Measurements from ENCODE around the gene ADCY1.

ADCY1 gene

DNA sequence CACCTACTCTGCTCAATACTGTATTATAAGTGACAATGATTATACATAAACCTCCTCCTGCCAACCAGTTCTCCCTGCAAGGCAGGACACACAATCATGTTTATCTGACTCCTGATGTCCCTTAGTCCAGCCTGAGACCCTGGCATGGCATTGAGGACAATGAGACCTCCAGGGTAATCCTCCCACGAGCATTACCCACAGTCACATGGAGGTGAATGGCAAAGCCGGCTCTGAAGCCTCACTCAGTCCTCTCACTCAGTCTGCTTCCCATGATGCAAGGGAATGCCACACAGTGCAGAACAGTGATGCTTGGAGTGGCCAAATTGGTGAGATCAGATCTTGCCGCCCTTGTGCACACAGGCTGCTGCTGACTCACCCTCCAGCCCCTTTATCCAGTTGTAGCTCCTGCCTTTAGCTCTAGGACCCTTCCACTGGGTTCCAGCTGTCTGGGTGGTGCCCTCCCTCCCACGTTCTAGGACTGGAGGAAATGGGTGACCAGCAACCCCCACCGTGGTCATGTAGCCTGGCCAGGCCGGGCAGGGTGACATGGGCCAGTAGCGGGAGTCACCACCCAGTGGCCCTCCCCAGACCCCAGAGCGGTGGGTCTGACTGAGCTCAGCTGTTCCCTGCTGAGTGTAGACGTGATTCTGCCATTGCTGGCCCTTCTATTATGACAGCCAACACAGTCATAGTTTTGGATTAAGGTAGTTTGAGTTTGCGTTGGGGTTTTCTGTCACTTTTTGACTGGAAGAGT is 5.5 kb upstream of the ADCY1 start:
- H3K27ac Mint-ChIP-seq = no peak overlapping the region
- H3K36me3 Mint-ChIP-seq (ENCODE audit: insufficient read depth) = no peaks in the 10 kb centered on the region
- H3K4me1 Mint-ChIP-seq (ENCODE audit: low read depth in 2 of 2) = peaks cover 0 to 3% of the 10 kb centered on the region in 2 donors
- DNase-seq = no peak
- H3K9me3 Mint-ChIP-seq = no peaks in the 10 kb centered on the region
- H3K27me3 Mint-ChIP-seq = peaks cover 26 to 86% of the 10 kb centered on the region in 2 donors
- no peak overlapping the region for H3K4me3 Mint-ChIP-seq
- ATAC-seq (replicated peaks) = no peak

DNA sequence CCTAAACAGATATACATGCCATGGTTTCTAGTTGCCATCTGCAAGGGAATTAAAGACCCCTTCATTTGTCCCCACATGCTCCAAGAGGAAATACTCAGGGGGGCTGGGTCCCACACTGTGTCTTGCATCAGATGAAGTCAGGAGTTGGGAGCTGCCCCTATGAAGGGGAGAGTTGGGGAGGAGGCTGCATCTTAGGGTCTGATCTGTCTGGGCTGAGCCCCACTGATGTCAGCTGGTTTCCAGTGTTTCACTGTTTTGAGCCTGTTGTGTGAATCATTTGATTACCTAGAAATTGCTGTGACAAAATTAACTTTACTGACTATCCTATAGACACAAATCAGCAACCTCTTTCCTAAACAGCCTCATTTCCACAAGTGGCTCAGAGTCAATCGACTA is 4.9 kb upstream of the ADCY1 start:
- ATAC-seq (replicated peaks) (no peak), DNase-seq (no peak)
- Mint-ChIP-seq H3K27me3 (peaks cover 28 to 83% of the 10 kb centered on the region in 2 donors), H3K27ac (no peak overlapping the region), H3K4me3 (no peak overlapping the region), H3K36me3 (ENCODE audit: insufficient read depth) (no peaks in the 10 kb centered on the region), H3K4me1 (ENCODE audit: low read depth in 2 of 2) (peaks cover 0 to 4% of the 10 kb centered on the region in 2 donors), H3K9me3 (no peaks in the 10 kb centered on the region)

DNA sequence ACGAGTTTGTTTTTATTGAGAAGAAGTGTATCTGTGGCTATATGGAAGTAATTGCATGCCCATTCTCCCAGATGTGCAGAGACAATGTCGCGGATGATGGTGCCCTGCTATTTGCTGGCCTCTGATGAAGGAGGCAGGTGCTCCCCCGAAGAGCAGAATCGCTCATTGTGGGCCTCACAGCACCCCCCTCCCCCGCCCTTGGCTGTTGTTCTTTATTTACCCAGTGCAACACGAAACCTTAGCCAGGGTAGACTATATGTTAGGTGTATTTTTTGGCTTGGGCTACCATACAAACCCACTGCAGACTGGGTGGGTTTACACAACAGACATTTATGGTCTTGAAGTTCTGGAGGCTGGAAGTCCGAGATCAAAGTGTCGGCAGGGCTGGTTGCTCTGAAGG is 3.4 kb upstream of the ADCY1 start:
- Mint-ChIP-seq H3K27me3 (peaks cover 31 to 79% of the 10 kb centered on the region in 2 donors), H3K4me3 (no peak overlapping the region), H3K36me3 (ENCODE audit: insufficient read depth) (peaks cover 4% of the 10 kb centered on the region), H3K4me1 (ENCODE audit: low read depth in 2 of 2) (peaks cover 0 to 4% of the 10 kb centered on the region in 2 donors), H3K27ac (no peak overlapping the region), H3K9me3 (no peaks in the 10 kb centered on the region)
- no peak for ATAC-seq (replicated peaks)
- DNase-seq = no peak

- Mint-ChIP-seq H3K9me3 (no peaks in the 10 kb centered on the region), H3K4me1 (ENCODE audit: low read depth in 2 of 2) (peaks cover 0 to 4% of the 10 kb centered on the region in 2 donors), H3K4me3 (peak overlapping the region in 1 of 2 donors; percentile 36), H3K36me3 (ENCODE audit: insufficient read depth) (peaks cover 4% of the 10 kb centered on the region), H3K27ac (no peak overlapping the region), H3K27me3 (peaks cover 40 to 81% of the 10 kb centered on the region in 2 donors)
- DNase-seq = no peak
- no peak for ATAC-seq (replicated peaks)
Observed at GRCh38 chr7:45573204-45573603, 964 bp upstream of the ADCY1 start.

- peaks cover 0 to 4% of the 10 kb centered on the region in 2 donors for H3K4me1 Mint-ChIP-seq (ENCODE audit: low read depth in 2 of 2)
- peaks cover 4% of the 10 kb centered on the region for H3K36me3 Mint-ChIP-seq (ENCODE audit: insufficient read depth)
- DNase-seq (no peak), ATAC-seq (replicated peaks) (no peak)
- H3K27me3 Mint-ChIP-seq = peaks cover 40 to 71% of the 10 kb centered on the region in 2 donors
- no peaks in the 10 kb centered on the region for H3K9me3 Mint-ChIP-seq
- no peak overlapping the region for H3K4me3 Mint-ChIP-seq
- H3K27ac Mint-ChIP-seq = no peak overlapping the region
Observed at GRCh38 chr7:45574416-45574668, 174 bp downstream of the ADCY1 start.

- Mint-ChIP-seq H3K36me3 (ENCODE audit: insufficient read depth) (peaks cover 4% of the 10 kb centered on the region), H3K4me1 (ENCODE audit: low read depth in 2 of 2) (peaks cover 0 to 4% of the 10 kb centered on the region in 2 donors), H3K9me3 (no peaks in the 10 kb centered on the region), H3K27ac (no peak overlapping the region), H3K27me3 (peaks cover 40 to 69% of the 10 kb centered on the region in 2 donors), H3K4me3 (no peak overlapping the region)
- ATAC-seq (replicated peaks) (no peak), DNase-seq (no peak)
Observed at GRCh38 chr7:45574669-45575500, 717 bp downstream of the ADCY1 start.

- DNase-seq (no peak), ATAC-seq (replicated peaks) (no peak)
- H3K27ac Mint-ChIP-seq = no peak overlapping the region
- no peaks in the 10 kb centered on the region for H3K9me3 Mint-ChIP-seq
- peaks cover 33 to 61% of the 10 kb centered on the region in 2 donors for H3K27me3 Mint-ChIP-seq
- peaks cover 0 to 4% of the 10 kb centered on the region in 2 donors for H3K4me1 Mint-ChIP-seq (ENCODE audit: low read depth in 2 of 2)
- H3K4me3 Mint-ChIP-seq = no peak overlapping the region
- peaks cover 4% of the 10 kb centered on the region for H3K36me3 Mint-ChIP-seq (ENCODE audit: insufficient read depth)
Observed at GRCh38 chr7:45575501-45576248, 1.5 kb downstream of the ADCY1 start.

DNA sequence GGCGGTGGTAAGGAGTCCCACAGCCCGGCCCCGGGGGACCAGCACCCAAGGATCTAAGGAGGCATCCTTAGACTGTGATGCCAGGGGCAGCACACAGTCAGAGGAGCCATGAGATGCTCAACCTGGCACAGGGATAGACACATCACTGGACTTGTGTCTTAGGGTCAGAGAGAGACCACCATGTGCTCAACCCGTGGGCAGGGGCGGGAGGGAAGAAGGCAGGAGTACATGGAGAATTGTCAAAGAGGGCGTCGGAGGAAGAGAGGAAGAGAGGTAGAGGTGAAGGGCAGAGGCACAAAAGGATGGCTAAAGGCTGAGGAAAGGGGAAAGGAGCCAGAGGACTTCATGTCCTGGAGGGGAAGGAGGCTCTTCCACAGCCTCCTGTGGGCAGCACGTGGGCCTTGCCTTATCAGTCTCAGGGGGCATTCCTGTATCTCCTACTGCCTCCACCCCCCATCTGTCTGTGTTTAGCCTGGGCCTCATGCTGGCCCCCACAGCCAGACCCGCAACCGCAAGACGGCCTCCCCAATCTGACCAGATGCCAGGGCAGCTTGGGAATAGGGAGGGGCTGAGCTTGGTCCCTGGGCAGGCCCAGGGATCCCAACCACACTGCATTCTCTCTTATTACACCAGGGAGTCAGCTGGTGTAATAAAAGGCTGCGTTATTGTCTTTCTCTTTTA is 2.2 kb downstream of the ADCY1 start:
- no peak overlapping the region for H3K4me3 Mint-ChIP-seq
- H3K4me1 Mint-ChIP-seq (ENCODE audit: low read depth in 2 of 2) = peaks cover 0 to 4% of the 10 kb centered on the region in 2 donors
- H3K9me3 Mint-ChIP-seq = no peaks in the 10 kb centered on the region
- H3K27me3 Mint-ChIP-seq = peaks cover 33 to 54% of the 10 kb centered on the region in 2 donors
- DNase-seq (no peak), ATAC-seq (replicated peaks) (no peak)
- no peak overlapping the region for H3K27ac Mint-ChIP-seq
- H3K36me3 Mint-ChIP-seq (ENCODE audit: insufficient read depth) = peaks cover 4% of the 10 kb centered on the region

DNA sequence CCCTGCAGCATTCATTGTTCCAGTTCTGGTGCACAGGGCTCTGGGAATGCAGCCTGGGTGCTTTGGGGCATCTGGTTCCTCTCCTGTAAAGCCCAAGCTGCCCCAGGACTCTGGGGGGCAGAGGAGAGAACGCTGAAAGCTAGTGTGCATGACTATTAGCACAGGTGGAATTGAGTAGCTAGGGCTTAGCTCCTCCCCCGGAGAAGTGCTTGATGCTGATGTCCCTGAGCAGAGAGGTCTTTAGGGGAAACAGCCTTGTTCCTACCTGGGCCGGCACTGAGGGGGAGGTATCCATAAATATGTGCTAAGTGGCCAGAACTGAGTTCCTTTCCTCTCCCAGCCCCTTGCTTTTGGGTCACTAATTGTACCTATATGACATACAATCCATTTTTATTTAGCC is 3.9 kb downstream of the ADCY1 start:
- DNase-seq (no peak), ATAC-seq (replicated peaks) (no peak)
- no peak overlapping the region for H3K4me3 Mint-ChIP-seq
- H3K9me3 Mint-ChIP-seq = no peaks in the 10 kb centered on the region
- peaks cover 4% of the 10 kb centered on the region for H3K36me3 Mint-ChIP-seq (ENCODE audit: insufficient read depth)
- H3K27me3 Mint-ChIP-seq = peaks cover 21 to 37% of the 10 kb centered on the region in 2 donors
- no peak overlapping the region for H3K27ac Mint-ChIP-seq
- peaks cover 0 to 4% of the 10 kb centered on the region in 2 donors for H3K4me1 Mint-ChIP-seq (ENCODE audit: low read depth in 2 of 2)

- Mint-ChIP-seq H3K36me3 (ENCODE audit: insufficient read depth) (peaks cover 4% of the 10 kb centered on the region), H3K4me3 (no peak overlapping the region), H3K4me1 (ENCODE audit: low read depth in 2 of 2) (peaks cover 0 to 4% of the 10 kb centered on the region in 2 donors), H3K27ac (no peak overlapping the region), H3K9me3 (no peaks in the 10 kb centered on the region), H3K27me3 (peaks cover 17 to 33% of the 10 kb centered on the region in 2 donors)
- no peak for DNase-seq
- ATAC-seq (replicated peaks) = no peak
Observed at GRCh38 chr7:45578467-45578866, 4.3 kb downstream of the ADCY1 start.

GRCh38 chr7:45579391-45579801 is 5.2 kb downstream of the ADCY1 start:
- H3K36me3 Mint-ChIP-seq (ENCODE audit: insufficient read depth) = peaks cover 4% of the 10 kb centered on the region
- no peaks in the 10 kb centered on the region for H3K4me1 Mint-ChIP-seq (ENCODE audit: low read depth in 2 of 2)
- no peak for ATAC-seq (replicated peaks)
- H3K9me3 Mint-ChIP-seq = no peaks in the 10 kb centered on the region
- H3K27me3 Mint-ChIP-seq = peaks cover 12 to 28% of the 10 kb centered on the region in 2 donors
- DNase-seq = no peak
- no peak overlapping the region for H3K4me3 Mint-ChIP-seq
- H3K27ac Mint-ChIP-seq = no peak overlapping the region

DNA sequence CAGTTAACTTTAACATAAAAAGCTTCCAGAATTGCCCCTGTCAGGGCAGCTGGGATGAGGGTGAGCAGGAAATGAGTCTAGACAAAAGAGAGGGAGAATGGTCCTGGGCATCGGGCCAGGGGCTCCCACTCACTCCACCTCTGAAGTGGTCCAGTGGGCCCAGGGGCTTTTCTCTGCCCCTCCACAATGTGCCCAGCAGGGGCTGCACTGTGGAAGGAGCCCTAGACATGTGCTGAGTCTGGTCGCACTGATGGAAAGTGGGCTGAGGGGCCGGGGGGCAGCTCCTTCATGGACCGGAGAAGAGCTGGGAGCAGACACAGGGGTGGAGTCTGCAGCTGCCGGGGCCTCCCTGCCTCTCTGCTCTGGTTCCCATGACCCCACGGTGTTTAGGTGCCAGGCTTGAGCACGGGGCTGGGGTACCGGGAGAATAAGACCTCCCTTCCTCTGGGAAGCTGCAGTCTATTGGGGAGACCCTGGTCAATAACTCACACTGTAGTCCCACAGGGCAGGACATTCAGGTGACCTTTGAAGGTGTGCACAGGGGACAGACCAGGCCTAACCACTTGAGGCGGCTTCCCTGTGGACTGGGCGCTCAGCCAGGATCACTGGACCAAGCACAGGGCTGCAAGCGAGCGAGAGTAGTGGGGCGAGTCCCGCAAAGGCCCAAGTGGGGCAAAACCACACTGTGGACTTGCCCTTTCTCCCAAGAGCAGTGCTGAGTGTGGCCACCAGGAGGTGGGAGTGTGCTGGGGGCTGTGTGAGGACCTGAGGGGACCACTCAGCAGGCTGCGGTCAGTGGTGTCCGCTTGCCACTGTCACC is 6.1 kb downstream of the ADCY1 start:
- ATAC-seq (replicated peaks) (no peak), DNase-seq (no peak)
- H3K36me3 Mint-ChIP-seq (ENCODE audit: insufficient read depth) = no peaks in the 10 kb centered on the region
- H3K27ac Mint-ChIP-seq = no peak overlapping the region
- no peak overlapping the region for H3K4me3 Mint-ChIP-seq
- H3K27me3 Mint-ChIP-seq = peaks cover 12 to 22% of the 10 kb centered on the region in 2 donors
- no peaks in the 10 kb centered on the region for H3K9me3 Mint-ChIP-seq
- H3K4me1 Mint-ChIP-seq (ENCODE audit: low read depth in 2 of 2) = no peaks in the 10 kb centered on the region
